ENCODE data around the gene C11orf87. TPM values are rescaled to one million over a fixed set of nuclear protein-coding genes. Genes with fewer than 3 reads are reported as not detected.

Gene C11orf87
- total and polyA plus RNA-seq, 2 of the 13 experiments (the other 11 are each of a cell fraction or from before 2014, with no cell fraction given): not detected

GRCh38 chr11:109390752-109391151, 31.2 kb upstream of the C11orf87 start:
- TF ChIP-seq, protein P1, sequence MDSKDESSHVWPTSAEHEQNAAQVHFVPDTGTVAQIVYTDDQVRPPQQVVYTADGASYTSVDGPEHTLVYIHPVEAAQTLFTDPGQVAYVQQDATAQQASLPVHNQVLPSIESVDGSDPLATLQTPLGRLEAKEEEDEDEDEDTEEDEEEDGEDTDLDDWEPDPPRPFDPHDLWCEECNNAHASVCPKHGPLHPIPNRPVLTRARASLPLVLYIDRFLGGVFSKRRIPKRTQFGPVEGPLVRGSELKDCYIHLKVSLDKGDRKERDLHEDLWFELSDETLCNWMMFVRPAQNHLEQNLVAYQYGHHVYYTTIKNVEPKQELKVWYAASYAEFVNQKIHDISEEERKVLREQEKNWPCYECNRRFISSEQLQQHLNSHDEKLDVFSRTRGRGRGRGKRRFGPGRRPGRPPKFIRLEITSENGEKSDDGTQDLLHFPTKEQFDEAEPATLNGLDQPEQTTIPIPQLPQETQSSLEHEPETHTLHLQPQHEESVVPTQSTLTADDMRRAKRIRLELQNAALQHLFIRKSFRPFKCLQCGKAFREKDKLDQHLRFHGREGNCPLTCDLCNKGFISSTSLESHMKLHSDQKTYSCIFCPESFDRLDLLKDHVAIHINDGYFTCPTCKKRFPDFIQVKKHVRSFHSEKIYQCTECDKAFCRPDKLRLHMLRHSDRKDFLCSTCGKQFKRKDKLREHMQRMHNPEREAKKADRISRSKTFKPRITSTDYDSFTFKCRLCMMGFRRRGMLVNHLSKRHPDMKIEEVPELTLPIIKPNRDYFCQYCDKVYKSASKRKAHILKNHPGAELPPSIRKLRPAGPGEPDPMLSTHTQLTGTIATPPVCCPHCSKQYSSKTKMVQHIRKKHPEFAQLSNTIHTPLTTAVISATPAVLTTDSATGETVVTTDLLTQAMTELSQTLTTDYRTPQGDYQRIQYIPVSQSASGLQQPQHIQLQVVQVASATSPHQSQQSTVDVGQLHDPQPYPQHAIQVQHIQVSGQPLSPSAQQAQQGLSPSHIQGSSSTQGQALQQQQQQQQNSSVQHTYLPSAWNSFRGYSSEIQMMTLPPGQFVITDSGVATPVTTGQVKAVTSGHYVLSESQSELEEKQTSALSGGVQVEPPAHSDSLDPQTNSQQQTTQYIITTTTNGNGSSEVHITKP (CRISPR knock-in tag; IDR thresholded peaks at IDR 0.05; ENCODE audit: low read depth): no peak
- TF ChIP-seq, protein P2, sequence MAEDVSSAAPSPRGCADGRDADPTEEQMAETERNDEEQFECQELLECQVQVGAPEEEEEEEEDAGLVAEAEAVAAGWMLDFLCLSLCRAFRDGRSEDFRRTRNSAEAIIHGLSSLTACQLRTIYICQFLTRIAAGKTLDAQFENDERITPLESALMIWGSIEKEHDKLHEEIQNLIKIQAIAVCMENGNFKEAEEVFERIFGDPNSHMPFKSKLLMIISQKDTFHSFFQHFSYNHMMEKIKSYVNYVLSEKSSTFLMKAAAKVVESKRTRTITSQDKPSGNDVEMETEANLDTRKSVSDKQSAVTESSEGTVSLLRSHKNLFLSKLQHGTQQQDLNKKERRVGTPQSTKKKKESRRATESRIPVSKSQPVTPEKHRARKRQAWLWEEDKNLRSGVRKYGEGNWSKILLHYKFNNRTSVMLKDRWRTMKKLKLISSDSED (CRISPR knock-in tag; IDR thresholded peaks at IDR 0.05): no peak
- TF ChIP-seq ZFP36 (IDR thresholded peaks at IDR 0.05; ENCODE audit: borderline replicate concordance, low read depth, low read length, partially characterized antibody): no peak
- TF ChIP-seq RNF219 (CRISPR knock-in tag; IDR thresholded peaks at IDR 0.05): no peak
- TF ChIP-seq, protein P3, sequence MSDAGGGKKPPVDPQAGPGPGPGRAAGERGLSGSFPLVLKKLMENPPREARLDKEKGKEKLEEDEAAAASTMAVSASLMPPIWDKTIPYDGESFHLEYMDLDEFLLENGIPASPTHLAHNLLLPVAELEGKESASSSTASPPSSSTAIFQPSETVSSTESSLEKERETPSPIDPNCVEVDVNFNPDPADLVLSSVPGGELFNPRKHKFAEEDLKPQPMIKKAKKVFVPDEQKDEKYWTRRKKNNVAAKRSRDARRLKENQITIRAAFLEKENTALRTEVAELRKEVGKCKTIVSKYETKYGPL (CRISPR knock-in tag; IDR thresholded peaks at IDR 0.05): no peak
- TF ChIP-seq CHD2 (IDR thresholded peaks at IDR 0.05; ENCODE audit: low read depth, low read length): no peak
- BruUV-seq (replicated peaks): no TSS peak
- H3K9ac ChIP-seq (ENCODE audit: insufficient read depth, low read depth, low read length): no peak overlapping the region
- H3K79me2 ChIP-seq (ENCODE audit: insufficient read depth, low read length): no peaks in the 10 kb centered on the region
- no peak for FAIRE-seq
- no peaks in the 10 kb centered on the region for H3K36me3 ChIP-seq (replicated peaks in 1 of 2; ENCODE audit: control insufficient read depth in 1 of 2, insufficient read depth in 2 of 2, low read length in 2 of 2)
- DNase-seq (ENCODE audit: low spot score): no peak
- no peaks in the 10 kb centered on the region for H3K4me1 ChIP-seq (ENCODE audit: insufficient read depth, low read length)
- ChIA-PET POLR2A (no interaction called here), CTCF (ENCODE audit: low intra/inter-chr PET ratio, low total read pairs) (no interaction called here)
- H3K4me3 ChIP-seq (replicated peaks in 1 of 3; ENCODE audit: insufficient read depth in 1 of 3, low read depth in 2 of 3, low read length in 3 of 3): no peak overlapping the region
- ATAC-seq: no peak
- no peaks in the 10 kb centered on the region for H3K27me3 ChIP-seq (ENCODE audit: control insufficient read depth in 1 of 2, insufficient read depth in 2 of 2, low read length in 2 of 2)
- no peaks in the 10 kb centered on the region for H3K9me3 ChIP-seq (ENCODE audit: low read length)
- WGBS (ENCODE audit: low lambda C conversion rate): 2% methylated on average over 2 of the region's 2 CpGs
- no peak overlapping the region for H2AFZ ChIP-seq (ENCODE audit: low read length)
- intact Hi-C loops (cut with micrococcal nuclease; ENCODE audit: unreplicated experiment): no loop called here
- H3K4me2 ChIP-seq (ENCODE audit: low read depth, low read length): no peak overlapping the region
- in situ Hi-C loops (cut with HindIII; ENCODE audit: extremely low pct_ligation_motif_present, low pct_unique_long_range_greater_than_20kb): no loop called here
- H4K20me1 ChIP-seq (ENCODE audit: insufficient read depth, low read length): no peaks in the 10 kb centered on the region
- H3K27ac ChIP-seq (ENCODE audit: extremely low read length, insufficient read depth, low read length): no peak overlapping the region
